Measurements from ENCODE around the gene PSMC3. TPM values are rescaled to one million over a fixed set of nuclear protein-coding genes. Genes with fewer than 3 reads are reported as not detected.
A peak's percentile ranks its signal among the peaks of the same experiment; 100 is the strongest.

Gene PSMC3
- total and polyA plus RNA-seq, 2 of the 13 experiments (the other 11 are each of a cell fraction or from before 2014, with no cell fraction given) = 75.8 to 214 TPM

DNA sequence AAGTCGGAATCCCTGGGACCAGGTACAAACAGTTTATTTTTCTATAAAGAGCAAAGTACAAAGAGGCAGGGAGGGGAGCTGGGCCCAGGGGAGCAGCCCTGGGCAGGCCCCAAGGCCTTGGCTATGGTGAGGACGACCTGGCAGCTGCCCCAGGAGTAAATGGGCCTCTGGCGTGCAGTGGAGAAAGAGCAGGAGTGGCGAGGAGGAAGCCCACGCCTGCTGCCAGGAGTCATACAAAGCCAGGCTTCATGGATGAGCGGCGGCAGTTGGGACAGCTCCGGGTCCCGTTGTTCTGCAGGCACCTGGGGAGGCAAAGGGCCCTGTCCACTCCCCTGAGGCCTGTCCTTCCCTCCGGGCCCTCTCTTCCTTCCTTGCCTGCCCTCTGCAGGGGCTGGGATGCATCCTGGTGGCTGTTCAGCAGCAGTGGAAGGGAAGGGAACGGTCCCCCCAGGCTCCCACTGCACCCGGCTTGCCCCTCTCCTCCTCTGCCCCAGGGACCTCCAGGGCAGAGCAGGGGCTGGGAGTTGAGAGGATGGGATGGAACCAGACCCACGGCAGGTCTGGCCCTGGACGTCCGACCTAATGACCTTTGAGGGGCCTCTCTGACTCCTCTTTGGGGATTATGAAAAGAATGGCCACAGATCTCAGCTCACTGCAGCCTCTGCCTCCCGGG lies 11.6 kb upstream of the PSMC3 start (continued):
- TF ChIP-seq ZFP41 (CRISPR knock-in tag; IDR thresholded peaks at IDR 0.05; ENCODE audit: borderline replicate concordance) (no peak), CHD2 (IDR thresholded peaks at IDR 0.05; ENCODE audit: low read depth, low read length) (no peak), BRD4 (CRISPR knock-in tag; IDR thresholded peaks at IDR 0.05) (no peak), ZNF160 (CRISPR knock-in tag; IDR thresholded peaks at IDR 0.05) (no peak), LCORL (IDR thresholded peaks at IDR 0.05) (0 out of 2 replicates have a peak, but pooled peaks have one; percentile 59), LCORL (CRISPR knock-in tag; IDR thresholded peaks at IDR 0.05) (peak; percentile 83), DMAP1 (CRISPR knock-in tag; IDR thresholded peaks at IDR 0.05) (peak; percentile 65), JDP2 (CRISPR knock-in tag; IDR thresholded peaks at IDR 0.05; ENCODE audit: borderline replicate concordance) (no peak), CHD4 (IDR thresholded peaks at IDR 0.05; ENCODE audit: borderline replicate concordance, low read length) (no peak), TCF7L2 (IDR thresholded peaks at IDR 0.05; ENCODE audit: low read depth, low read length) (no peak), ZNF747 (CRISPR knock-in tag; IDR thresholded peaks at IDR 0.05; ENCODE audit: borderline replicate concordance) (no peak)
- TF ChIP-seq, protein P1, sequence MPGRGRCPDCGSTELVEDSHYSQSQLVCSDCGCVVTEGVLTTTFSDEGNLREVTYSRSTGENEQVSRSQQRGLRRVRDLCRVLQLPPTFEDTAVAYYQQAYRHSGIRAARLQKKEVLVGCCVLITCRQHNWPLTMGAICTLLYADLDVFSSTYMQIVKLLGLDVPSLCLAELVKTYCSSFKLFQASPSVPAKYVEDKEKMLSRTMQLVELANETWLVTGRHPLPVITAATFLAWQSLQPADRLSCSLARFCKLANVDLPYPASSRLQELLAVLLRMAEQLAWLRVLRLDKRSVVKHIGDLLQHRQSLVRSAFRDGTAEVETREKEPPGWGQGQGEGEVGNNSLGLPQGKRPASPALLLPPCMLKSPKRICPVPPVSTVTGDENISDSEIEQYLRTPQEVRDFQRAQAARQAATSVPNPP (CRISPR knock-in tag; IDR thresholded peaks at IDR 0.05) = no peak
- TF ChIP-seq, protein P2, sequence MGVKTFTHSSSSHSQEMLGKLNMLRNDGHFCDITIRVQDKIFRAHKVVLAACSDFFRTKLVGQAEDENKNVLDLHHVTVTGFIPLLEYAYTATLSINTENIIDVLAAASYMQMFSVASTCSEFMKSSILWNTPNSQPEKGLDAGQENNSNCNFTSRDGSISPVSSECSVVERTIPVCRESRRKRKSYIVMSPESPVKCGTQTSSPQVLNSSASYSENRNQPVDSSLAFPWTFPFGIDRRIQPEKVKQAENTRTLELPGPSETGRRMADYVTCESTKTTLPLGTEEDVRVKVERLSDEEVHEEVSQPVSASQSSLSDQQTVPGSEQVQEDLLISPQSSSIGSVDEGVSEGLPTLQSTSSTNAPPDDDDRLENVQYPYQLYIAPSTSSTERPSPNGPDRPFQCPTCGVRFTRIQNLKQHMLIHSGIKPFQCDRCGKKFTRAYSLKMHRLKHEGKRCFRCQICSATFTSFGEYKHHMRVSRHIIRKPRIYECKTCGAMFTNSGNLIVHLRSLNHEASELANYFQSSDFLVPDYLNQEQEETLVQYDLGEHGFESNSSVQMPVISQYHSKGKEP (CRISPR knock-in tag; IDR thresholded peaks at IDR 0.05) = no peak
- TF ChIP-seq, protein P3, sequence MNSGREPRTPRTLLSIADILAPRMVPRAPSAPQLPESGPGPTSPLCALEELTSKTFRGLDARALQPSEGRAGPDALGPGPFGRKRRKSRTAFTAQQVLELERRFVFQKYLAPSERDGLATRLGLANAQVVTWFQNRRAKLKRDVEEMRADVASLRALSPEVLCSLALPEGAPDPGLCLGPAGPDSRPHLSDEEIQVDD (CRISPR knock-in tag; IDR thresholded peaks at IDR 0.05; ENCODE audit: borderline replicate concordance) = no peak
- TF ChIP-seq, protein P4, sequence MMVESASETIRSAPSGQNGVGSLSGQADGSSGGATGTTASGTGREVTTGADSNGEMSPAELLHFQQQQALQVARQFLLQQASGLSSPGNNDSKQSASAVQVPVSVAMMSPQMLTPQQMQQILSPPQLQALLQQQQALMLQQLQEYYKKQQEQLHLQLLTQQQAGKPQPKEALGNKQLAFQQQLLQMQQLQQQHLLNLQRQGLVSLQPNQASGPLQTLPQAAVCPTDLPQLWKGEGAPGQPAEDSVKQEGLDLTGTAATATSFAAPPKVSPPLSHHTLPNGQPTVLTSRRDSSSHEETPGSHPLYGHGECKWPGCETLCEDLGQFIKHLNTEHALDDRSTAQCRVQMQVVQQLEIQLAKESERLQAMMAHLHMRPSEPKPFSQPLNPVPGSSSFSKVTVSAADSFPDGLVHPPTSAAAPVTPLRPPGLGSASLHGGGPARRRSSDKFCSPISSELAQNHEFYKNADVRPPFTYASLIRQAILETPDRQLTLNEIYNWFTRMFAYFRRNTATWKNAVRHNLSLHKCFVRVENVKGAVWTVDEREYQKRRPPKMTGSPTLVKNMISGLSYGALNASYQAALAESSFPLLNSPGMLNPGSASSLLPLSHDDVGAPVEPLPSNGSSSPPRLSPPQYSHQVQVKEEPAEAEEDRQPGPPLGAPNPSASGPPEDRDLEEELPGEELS (CRISPR knock-in tag; IDR thresholded peaks at IDR 0.05) = no peak
- TF ChIP-seq, protein P5, sequence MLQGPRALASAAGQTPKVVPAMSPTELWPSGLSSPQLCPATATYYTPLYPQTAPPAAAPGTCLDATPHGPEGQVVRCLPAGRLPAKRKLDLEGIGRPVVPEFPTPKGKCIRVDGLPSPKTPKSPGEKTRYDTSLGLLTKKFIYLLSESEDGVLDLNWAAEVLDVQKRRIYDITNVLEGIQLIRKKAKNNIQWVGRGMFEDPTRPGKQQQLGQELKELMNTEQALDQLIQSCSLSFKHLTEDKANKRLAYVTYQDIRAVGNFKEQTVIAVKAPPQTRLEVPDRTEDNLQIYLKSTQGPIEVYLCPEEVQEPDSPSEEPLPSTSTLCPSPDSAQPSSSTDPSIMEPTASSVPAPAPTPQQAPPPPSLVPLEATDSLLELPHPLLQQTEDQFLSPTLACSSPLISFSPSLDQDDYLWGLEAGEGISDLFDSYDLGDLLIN (CRISPR knock-in tag; IDR thresholded peaks at IDR 0.05; ENCODE audit: borderline replicate concordance) = no peak
- TF ChIP-seq, protein P6, sequence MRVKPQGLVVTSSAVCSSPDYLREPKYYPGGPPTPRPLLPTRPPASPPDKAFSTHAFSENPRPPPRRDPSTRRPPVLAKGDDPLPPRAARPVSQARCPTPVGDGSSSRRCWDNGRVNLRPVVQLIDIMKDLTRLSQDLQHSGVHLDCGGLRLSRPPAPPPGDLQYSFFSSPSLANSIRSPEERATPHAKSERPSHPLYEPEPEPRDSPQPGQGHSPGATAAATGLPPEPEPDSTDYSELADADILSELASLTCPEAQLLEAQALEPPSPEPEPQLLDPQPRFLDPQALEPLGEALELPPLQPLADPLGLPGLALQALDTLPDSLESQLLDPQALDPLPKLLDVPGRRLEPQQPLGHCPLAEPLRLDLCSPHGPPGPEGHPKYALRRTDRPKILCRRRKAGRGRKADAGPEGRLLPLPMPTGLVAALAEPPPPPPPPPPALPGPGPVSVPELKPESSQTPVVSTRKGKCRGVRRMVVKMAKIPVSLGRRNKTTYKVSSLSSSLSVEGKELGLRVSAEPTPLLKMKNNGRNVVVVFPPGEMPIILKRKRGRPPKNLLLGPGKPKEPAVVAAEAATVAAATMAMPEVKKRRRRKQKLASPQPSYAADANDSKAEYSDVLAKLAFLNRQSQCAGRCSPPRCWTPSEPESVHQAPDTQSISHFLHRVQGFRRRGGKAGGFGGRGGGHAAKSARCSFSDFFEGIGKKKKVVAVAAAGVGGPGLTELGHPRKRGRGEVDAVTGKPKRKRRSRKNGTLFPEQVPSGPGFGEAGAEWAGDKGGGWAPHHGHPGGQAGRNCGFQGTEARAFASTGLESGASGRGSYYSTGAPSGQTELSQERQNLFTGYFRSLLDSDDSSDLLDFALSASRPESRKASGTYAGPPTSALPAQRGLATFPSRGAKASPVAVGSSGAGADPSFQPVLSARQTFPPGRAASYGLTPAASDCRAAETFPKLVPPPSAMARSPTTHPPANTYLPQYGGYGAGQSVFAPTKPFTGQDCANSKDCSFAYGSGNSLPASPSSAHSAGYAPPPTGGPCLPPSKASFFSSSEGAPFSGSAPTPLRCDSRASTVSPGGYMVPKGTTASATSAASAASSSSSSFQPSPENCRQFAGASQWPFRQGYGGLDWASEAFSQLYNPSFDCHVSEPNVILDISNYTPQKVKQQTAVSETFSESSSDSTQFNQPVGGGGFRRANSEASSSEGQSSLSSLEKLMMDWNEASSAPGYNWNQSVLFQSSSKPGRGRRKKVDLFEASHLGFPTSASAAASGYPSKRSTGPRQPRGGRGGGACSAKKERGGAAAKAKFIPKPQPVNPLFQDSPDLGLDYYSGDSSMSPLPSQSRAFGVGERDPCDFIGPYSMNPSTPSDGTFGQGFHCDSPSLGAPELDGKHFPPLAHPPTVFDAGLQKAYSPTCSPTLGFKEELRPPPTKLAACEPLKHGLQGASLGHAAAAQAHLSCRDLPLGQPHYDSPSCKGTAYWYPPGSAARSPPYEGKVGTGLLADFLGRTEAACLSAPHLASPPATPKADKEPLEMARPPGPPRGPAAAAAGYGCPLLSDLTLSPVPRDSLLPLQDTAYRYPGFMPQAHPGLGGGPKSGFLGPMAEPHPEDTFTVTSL (CRISPR knock-in tag; IDR thresholded peaks at IDR 0.05; ENCODE audit: borderline replicate concordance) = peak; percentile 32; the same call in 1 of the 2 replicates
